Stimulated activated CD4-positive, alpha-beta T cell treated with anti-CD3 and anti-CD28 coated beads, TNF-alpha, amount 100 ng/mL, for 48 hours (primary cell): ENCODE data around the gene MRFAP1L1.
"Not testable (repeated sequence)": the region's sequence is repeated elsewhere in the genome, so short reads cannot be mapped to it uniquely, and the experiment has no call there.

Source experiments
- DNase-seq, 3 donors: peaks; one replicate each; pipeline ENCODE4 v3.0.0-alpha.2; 2020; ENCODE audit warnings: low read depth in 3 of 3

MRFAP1L1 gene

GRCh38 chr4:6734165-6734786, 24.6 kb upstream of the MRFAP1L1 start:
- no peak for DNase-seq

GRCh38 chr4:6733358-6734164, 23.9 kb upstream of the MRFAP1L1 start:
- DNase-seq: no peak

GRCh38 chr4:6732441-6733357, 23.0 kb upstream of the MRFAP1L1 start:
- no peak for DNase-seq

- no peak for DNase-seq
These were observed 22.1 kb upstream of the MRFAP1L1 start for GRCh38 chr4:6731780-6732179.

- no peak for DNase-seq
These were observed 21.6 kb upstream of the MRFAP1L1 start for GRCh38 chr4:6731318-6731675.

- DNase-seq: no peak
These were observed 21.1 kb upstream of the MRFAP1L1 start for GRCh38 chr4:6730603-6731317.

GRCh38 chr4:6728320-6729029, 18.8 kb upstream of the MRFAP1L1 start:
- no peak for DNase-seq

GRCh38 chr4:6727943-6728250, 18.2 kb upstream of the MRFAP1L1 start:
- no peak for DNase-seq

GRCh38 chr4:6727081-6727942, 17.6 kb upstream of the MRFAP1L1 start:
- no peak for DNase-seq

- not testable (repeated sequence) for DNase-seq
These were observed 15.8 kb upstream of the MRFAP1L1 start for GRCh38 chr4:6725427-6725961.

- DNase-seq: no peak
These were observed 14.9 kb upstream of the MRFAP1L1 start for GRCh38 chr4:6724421-6725111.

GRCh38 chr4:6723851-6724250, 14.2 kb upstream of the MRFAP1L1 start:
- DNase-seq: no peak

- DNase-seq: no peak
These were observed 13.2 kb upstream of the MRFAP1L1 start for GRCh38 chr4:6722891-6723290.

GRCh38 chr4:6721121-6721520, 11.5 kb upstream of the MRFAP1L1 start:
- DNase-seq: no peak

GRCh38 chr4:6720202-6720699, 10.6 kb upstream of the MRFAP1L1 start:
- DNase-seq: peak; percentile 54 to 84 (median 74)

- no peak for DNase-seq
These were observed 10.0 kb upstream of the MRFAP1L1 start for GRCh38 chr4:6719611-6720179.

- no peak for DNase-seq
These were observed 9.4 kb upstream of the MRFAP1L1 start for GRCh38 chr4:6718932-6719610.

GRCh38 chr4:6716958-6717655, 7.4 kb upstream of the MRFAP1L1 start:
- no peak for DNase-seq
